Cardiac fibroblast (primary cell): Measurements from ENCODE around the gene SAC3D1.
A peak's percentile ranks its signal among the peaks of the same experiment; 100 is the strongest.

Source experiments
- DNase-seq, 2 donors: peaks; one replicate each; pipeline versions ENCODE4 v3.0.0 to v3.0.0-alpha.2; 2010; ENCODE audit warnings: low read depth in 2 of 2
- H3K4me3 ChIP-seq, 2 donors: replicated peaks in 1 of 2; 1 replicate in 1 of 2; 2 replicates in 1 of 2; pipeline ENCODE4 v1.5.1; 2011; ENCODE audit warnings: low read depth in 2 of 2, low read length in 2 of 2, mild to moderate bottlenecking in 2 of 2, moderate library complexity in 1 of 2
- TF ChIP-seq, protein P1 (sequence below): IDR thresholded peaks from one replicate; pipeline ENCODE4 v1.5.1; 2011; ENCODE audit warnings: low read depth, mild to moderate bottlenecking, low read length, inconsistent platforms

Gene SAC3D1

GRCh38 chr11:65013888-65014725 is 26.9 kb upstream of the SAC3D1 start, which contains the start of gene ARL2:
Gene ARL2, plus strand, starts transcription at chr11:65014160. Its CDS starts 48 bp downstream, at chr11:65014208.
- peak; percentile 88 to 93 for DNase-seq
- TF ChIP-seq, protein P1, sequence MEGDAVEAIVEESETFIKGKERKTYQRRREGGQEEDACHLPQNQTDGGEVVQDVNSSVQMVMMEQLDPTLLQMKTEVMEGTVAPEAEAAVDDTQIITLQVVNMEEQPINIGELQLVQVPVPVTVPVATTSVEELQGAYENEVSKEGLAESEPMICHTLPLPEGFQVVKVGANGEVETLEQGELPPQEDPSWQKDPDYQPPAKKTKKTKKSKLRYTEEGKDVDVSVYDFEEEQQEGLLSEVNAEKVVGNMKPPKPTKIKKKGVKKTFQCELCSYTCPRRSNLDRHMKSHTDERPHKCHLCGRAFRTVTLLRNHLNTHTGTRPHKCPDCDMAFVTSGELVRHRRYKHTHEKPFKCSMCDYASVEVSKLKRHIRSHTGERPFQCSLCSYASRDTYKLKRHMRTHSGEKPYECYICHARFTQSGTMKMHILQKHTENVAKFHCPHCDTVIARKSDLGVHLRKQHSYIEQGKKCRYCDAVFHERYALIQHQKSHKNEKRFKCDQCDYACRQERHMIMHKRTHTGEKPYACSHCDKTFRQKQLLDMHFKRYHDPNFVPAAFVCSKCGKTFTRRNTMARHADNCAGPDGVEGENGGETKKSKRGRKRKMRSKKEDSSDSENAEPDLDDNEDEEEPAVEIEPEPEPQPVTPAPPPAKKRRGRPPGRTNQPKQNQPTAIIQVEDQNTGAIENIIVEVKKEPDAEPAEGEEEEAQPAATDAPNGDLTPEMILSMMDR: no peak

DNA sequence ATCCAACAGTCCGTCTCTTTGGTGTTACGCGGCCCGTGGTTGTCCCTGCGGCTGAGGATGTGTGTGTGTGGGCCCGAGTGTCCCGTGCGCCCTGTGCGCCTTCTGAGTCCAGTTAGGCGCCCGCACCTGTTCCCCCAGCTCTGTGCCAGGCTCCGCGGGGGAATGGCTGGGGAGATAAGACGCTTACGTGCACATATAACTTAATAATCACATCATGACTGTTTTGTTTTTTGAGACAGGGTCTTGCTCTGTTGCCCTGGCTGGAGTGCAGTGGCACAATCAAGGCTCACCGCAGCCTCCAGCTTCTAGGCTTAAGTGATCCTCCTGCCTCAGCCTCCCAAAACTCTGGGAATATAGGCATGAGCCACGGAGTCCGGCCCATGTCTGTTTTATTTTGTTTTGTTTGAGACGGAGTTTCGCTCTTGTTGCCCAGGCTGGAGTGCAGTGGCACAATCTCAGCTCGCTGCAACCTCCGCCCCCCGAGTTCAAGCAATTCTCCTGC is 26.2 kb upstream of the SAC3D1 start:
- no peak for DNase-seq
- H3K4me3 ChIP-seq: peak overlapping the region; percentile 84 to 85
- TF ChIP-seq, protein P1: no peak

More at GRCh38 chr11:65013888-65014725, 26.9 kb upstream of the SAC3D1 start, which contains the start of gene ARL2:
- H3K4me3 ChIP-seq: peak within 1 kb of the TSS; percentile 84 to 85

- DNase-seq: no peak
- TF ChIP-seq, protein P1: no peak
- no peak overlapping the region for H3K4me3 ChIP-seq
Observed at GRCh38 chr11:65016705-65017104, 24.3 kb upstream of the SAC3D1 start.

DNA sequence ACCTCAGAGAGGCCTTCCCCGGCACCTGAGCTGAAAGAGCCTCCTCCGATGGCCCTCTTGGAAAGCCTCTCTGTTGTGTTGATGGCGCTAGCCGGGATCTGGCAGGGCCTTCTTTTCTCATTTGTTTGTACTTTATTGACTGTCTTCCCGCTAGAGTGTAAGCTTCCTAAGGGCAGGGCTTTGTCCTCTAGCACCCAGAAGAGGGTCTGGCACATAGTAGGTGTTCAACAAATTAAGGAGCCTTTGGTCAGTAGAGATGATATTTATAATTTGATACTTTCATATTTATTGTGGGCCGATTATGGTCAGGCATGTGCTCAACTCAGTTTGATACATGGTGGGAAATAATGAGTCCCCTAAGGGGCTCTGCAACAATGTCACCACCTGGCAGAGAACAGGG is 23.1 kb upstream of the SAC3D1 start:
- TF ChIP-seq, protein P1: no peak
- no peak overlapping the region for H3K4me3 ChIP-seq
- DNase-seq: no peak

DNA sequence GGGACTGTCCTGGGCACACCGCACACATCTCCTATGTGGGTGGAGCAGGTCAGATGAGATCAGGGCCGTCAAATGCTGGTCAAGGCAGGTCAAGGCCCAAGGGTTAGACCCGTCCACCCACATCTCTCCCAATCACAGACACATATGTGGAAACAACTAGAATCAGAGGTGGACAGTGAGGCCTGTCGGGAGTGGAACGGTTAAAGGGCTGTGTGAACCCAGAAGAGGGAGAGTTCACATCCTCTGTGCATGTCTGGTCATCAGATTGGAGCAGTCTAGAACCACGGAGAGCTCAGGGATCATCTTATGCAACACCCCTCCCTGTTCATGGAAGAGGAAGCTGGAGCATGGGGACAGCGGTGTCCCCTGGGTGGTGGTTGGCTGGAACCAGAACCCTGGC is 21.2 kb upstream of the SAC3D1 start:
- DNase-seq: no peak
- H3K4me3 ChIP-seq: no peak overlapping the region
- TF ChIP-seq, protein P1: no peak

DNA sequence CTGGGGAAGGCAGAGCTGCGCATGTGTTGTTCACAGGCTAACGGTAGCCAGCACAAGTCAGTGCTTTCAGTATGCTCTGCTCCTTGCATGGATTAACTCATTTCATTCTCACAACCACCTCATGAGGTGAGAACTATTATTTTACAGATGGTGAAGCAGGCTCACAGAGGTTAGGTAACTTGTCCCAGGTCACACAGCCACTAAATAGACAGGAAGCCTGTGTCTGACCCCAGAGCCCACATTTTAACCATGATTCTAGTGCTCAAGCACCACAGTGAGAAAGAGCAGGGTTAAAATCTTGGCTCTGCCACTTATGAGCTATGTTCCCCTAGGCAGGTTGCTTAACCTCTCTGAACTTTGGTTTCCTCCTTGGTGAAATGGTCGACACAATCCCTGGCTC is 20.0 kb upstream of the SAC3D1 start:
- H3K4me3 ChIP-seq: no peak overlapping the region
- DNase-seq: no peak
- TF ChIP-seq, protein P1: no peak
